K562 (cell line): ENCODE measurements around the gene POLR3GL. TPM values are rescaled to one million over a fixed set of nuclear protein-coding genes. Genes with fewer than 3 reads are reported as not detected.

Source experiments
- BCL6 ChIP-seq: fragments of 250-450 bp; sonication (Bioruptor Pico); IDR thresholded peaks from 2 replicates; pipeline ENCODE4 v1.4.0; 2020
- BMI1 ChIP-seq: fragments of 150-350 bp; IDR thresholded peaks from 2 replicates; pipeline ENCODE4 v1.6.1; 2014; ENCODE audit warnings: low read length
- C11orf30 ChIP-seq: fragments of 450-650 bp; IDR thresholded peaks from 2 replicates; pipeline ENCODE4 v1.6.1; 2016; ENCODE audit warnings: low read depth, mild to moderate bottlenecking
- DPF2 ChIP-seq: fragments of 450-650 bp; IDR thresholded peaks from 2 replicates; pipeline ENCODE4 v1.6.1; 2016
- E2F3 ChIP-seq: fragments of 250-450 bp; sonication (Bioruptor Pico); IDR thresholded peaks from 2 replicates; pipeline ENCODE4 v1.4.0; 2020; ENCODE audit warnings: mild to moderate bottlenecking
- E2F6 ChIP-seq, 2 experiments: IDR thresholded peaks; 2 replicates each; pipeline ENCODE4 v1.6.1; 2011; ENCODE audit warnings: borderline replicate concordance in 1 of 2, control low read depth in 1 of 2, low read depth in 1 of 2, low read length in 1 of 2, mild to moderate bottlenecking in 1 of 2, mixed read lengths in 1 of 2, moderate library complexity in 1 of 2; ENCODE audit not compliant: insufficient read depth in 1 of 2, insufficient read length in 1 of 2, poor library complexity in 1 of 2, severe bottlenecking in 1 of 2; ENCODE audit errors: extremely low read depth in 1 of 2
- EP400 ChIP-seq: fragments of 450-650 bp; IDR thresholded peaks from 2 replicates; pipeline ENCODE4 v1.6.1; 2017; ENCODE audit warnings: antibody characterized with exemption, mild to moderate bottlenecking, moderate library complexity
- GTF2A2 ChIP-seq: IDR thresholded peaks from 2 replicates; pipeline ENCODE4 v1.6.1; 2016; ENCODE audit warnings: mild to moderate bottlenecking, missing genetic modification characterization, missing compliant biosample characterization
- HDAC6 ChIP-seq: IDR thresholded peaks from 2 replicates; pipeline ENCODE4 v1.6.1; 2012; ENCODE audit warnings: low read depth, mild to moderate bottlenecking, control low read depth, inconsistent platforms, low read length, moderate library complexity
- HOMEZ ChIP-seq: fragments of 250-450 bp; sonication (Bioruptor Pico); IDR thresholded peaks from 2 replicates; pipeline ENCODE4 v1.4.0; 2020; ENCODE audit warnings: mild to moderate bottlenecking, moderate library complexity
- KAT2B ChIP-seq: IDR thresholded peaks from one replicate; pipeline ENCODE4 v1.6.1; 2012; ENCODE audit warnings: low read depth, mild to moderate bottlenecking, control low read depth, inconsistent platforms, low read length, moderate library complexity
- L3MBTL2 ChIP-seq: fragments of 450-650 bp; IDR thresholded peaks from 2 replicates; pipeline ENCODE4 v1.6.1; 2016; ENCODE audit warnings: mild to moderate bottlenecking, moderate library complexity
- MAZ ChIP-seq, 2 experiments: fragments of 450-650 bp in 1 of 2; sonication (generic) in 1 of 2; formaldehyde crosslinking; IDR thresholded peaks in 1 of 2; conservative IDR thresholded peaks in 1 of 2; 2 replicates each; pipeline versions ENCODE4 v1.4.0 to v1.5.0; 2020; ENCODE audit warnings: mild to moderate bottlenecking in 1 of 2, missing genetic modification reagents in 1 of 2
- NFE2 ChIP-seq: IDR thresholded peaks from 2 replicates; pipeline ENCODE4 v1.6.1; 2014; ENCODE audit warnings: antibody characterized with exemption, low read depth
- NFIC ChIP-seq: fragments of 450-650 bp; IDR thresholded peaks from 2 replicates; pipeline ENCODE4 v1.6.1; 2017; ENCODE audit warnings: mild to moderate bottlenecking, inconsistent platforms
- PRMT5 ChIP-seq: sonication (generic); formaldehyde crosslinking; IDR thresholded peaks from 2 replicates; pipeline ENCODE4 v1.5.0; 2020; ENCODE audit warnings: missing genetic modification reagents
- SNAPC5 ChIP-seq: fragments of 250-450 bp; sonication (Bioruptor Pico); IDR thresholded peaks from 2 replicates; pipeline ENCODE4 v1.8.0; 2021; ENCODE audit warnings: moderate library complexity, mild to moderate bottlenecking, inconsistent platforms
- STAT5A ChIP-seq: IDR thresholded peaks from 2 replicates; pipeline ENCODE4 v1.6.1; 2012; ENCODE audit warnings: low read length, inconsistent platforms, borderline replicate concordance
- TAF1 ChIP-seq: IDR thresholded peaks from 2 replicates; pipeline ENCODE4 v1.6.1; 2011; ENCODE audit warnings: mild to moderate bottlenecking, low read length, moderate library complexity; ENCODE audit not compliant: insufficient read depth, control insufficient read depth, severe bottlenecking; ENCODE audit errors: extremely low read depth
- TAF9B ChIP-seq: fragments of 450-650 bp; IDR thresholded peaks from 2 replicates; pipeline ENCODE4 v1.6.1; 2018; ENCODE audit warnings: mild to moderate bottlenecking; ENCODE audit not compliant: partially characterized antibody
- THAP7 ChIP-seq: fragments of 250-450 bp; sonication (Bioruptor Pico); IDR thresholded peaks from 2 replicates; pipeline ENCODE4 v1.5.0; 2021
- ZNF699 ChIP-seq: fragments of 250-450 bp; sonication (Bioruptor Pico); IDR thresholded peaks from 2 replicates; pipeline ENCODE4 v1.8.0; 2021; ENCODE audit warnings: mild to moderate bottlenecking, moderate library complexity; ENCODE audit not compliant: insufficient replicate concordance
- polyA plus RNA-seq, 8 experiments: library from polyadenylated mRNA; depleted of rRNA in 4 of 8; stranded (reverse) in 5 of 8; unstranded in 3 of 8; fragments of >200 nt; fragmentation: Nextera tagmentation in 2 of 8; fragmentation: Illumina TruSeq in 1 of 8; extraction: Ambion mirVana in 2 of 8; extraction: Trizol in 1 of 8; gene quantifications; 2 replicates each; pipeline versions ENCODE4 v1.2.1 to v1.2.3, GENCODE V29; 2011 to 2014; ENCODE audit warnings: inconsistent platforms in 1 of 8, missing spikeins in 1 of 8
- total RNA-seq, 7 experiments: library from RNA; depleted of rRNA in 6 of 7; stranded (reverse); fragments of >200 nt in 6 of 7; fragmentation: Illumina TruSeq in 2 of 7; extraction: Trizol in 2 of 7; gene quantifications; 2 replicates each; pipeline versions ENCODE4 v1.2.1 to v1.2.3, GENCODE V29; 2011 to 2021; ENCODE audit warnings: low replicate concordance in 1 of 7
- TF ChIP-seq, protein P1 (sequence below): conservative IDR thresholded peaks from 2 replicates; pipeline ENCODE4 v1.6.1; 2011; ENCODE audit warnings: low read depth, mild to moderate bottlenecking, low read length; ENCODE audit not compliant: control insufficient read depth

Gene POLR3GL
- total and polyA plus RNA-seq, 9 of the 15 experiments (the other 6 are each of a cell fraction or from before 2014, with no cell fraction given), result 14.6 to 48.4 (median 38.2) TPM

- TF ChIP-seq PRMT5 (CRISPR knock-in tag) (no peak), MAZ (CRISPR knock-in tag; conservative IDR thresholded peaks at IDR 0.05 in 1 of 2, IDR thresholded peaks at IDR 0.05 in 1 of 2) (peak in 1 of 2 experiments; percentile 56; a peak in 1 of 4 replicates), SNAPC5 (CRISPR knock-in tag) (no peak), C11orf30 (no peak), EP400 (peak; percentile 47), NFIC (peak; percentile 73), BCL6 (CRISPR knock-in tag) (no peak), TAF9B (no peak), E2F6 (IDR thresholded peaks at IDR 0.05; ENCODE audit: borderline replicate concordance in 1 of 2, extremely low read depth in 1 of 2, insufficient read depth in 1 of 2, insufficient read length in 1 of 2, low read depth in 1 of 2, low read length in 1 of 2, poor library complexity in 1 of 2, severe bottlenecking in 1 of 2) (no peak), ZNF699 (CRISPR knock-in tag) (no peak), HDAC6 (no peak), L3MBTL2 (no peak), THAP7 (no peak), DPF2 (peak; percentile 45; the same call in 1 of the 2 replicates), E2F3 (no peak), NFE2 (peak; percentile 25; the same call in 1 of the 2 replicates), STAT5A (peak; percentile 87), BMI1 (no peak), TAF1 (no peak), GTF2A2 (tag) (no peak), HOMEZ (no peak), KAT2B (no peak)
- TF ChIP-seq, protein P1, sequence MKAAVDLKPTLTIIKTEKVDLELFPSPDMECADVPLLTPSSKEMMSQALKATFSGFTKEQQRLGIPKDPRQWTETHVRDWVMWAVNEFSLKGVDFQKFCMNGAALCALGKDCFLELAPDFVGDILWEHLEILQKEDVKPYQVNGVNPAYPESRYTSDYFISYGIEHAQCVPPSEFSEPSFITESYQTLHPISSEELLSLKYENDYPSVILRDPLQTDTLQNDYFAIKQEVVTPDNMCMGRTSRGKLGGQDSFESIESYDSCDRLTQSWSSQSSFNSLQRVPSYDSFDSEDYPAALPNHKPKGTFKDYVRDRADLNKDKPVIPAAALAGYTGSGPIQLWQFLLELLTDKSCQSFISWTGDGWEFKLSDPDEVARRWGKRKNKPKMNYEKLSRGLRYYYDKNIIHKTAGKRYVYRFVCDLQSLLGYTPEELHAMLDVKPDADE, result no peak
These were observed 48.4 kb downstream of the POLR3GL start (continued) for GRCh38 chr1:146012703-146013558.
